Glutamatergic neuron (in vitro differentiated cells): ENCODE results near the gene UTS2. TPM values are rescaled to one million over a fixed set of nuclear protein-coding genes. Genes with fewer than 3 reads are reported as not detected.
A peak's percentile ranks its signal among the peaks of the same experiment; 100 is the strongest.

Experiments
- DNase-seq: peaks from one replicate; pipeline ENCODE4 v3.0.0; 2022
- H3K27ac Mint-ChIP-seq: one replicate; pipeline ENCODE4 v1.8.0; 2020; ENCODE audit warnings: mild to moderate bottlenecking, mixed read lengths, inconsistent platforms; ENCODE audit not compliant: unreplicated experiment
- H3K27me3 Mint-ChIP-seq: one replicate; pipeline ENCODE4 v1.8.0; 2020; ENCODE audit warnings: mild to moderate bottlenecking, moderate library complexity, mixed read lengths, inconsistent platforms; ENCODE audit not compliant: unreplicated experiment
- H3K36me3 Mint-ChIP-seq: one replicate; pipeline ENCODE4 v1.8.0; 2020; ENCODE audit warnings: mild to moderate bottlenecking, mixed read lengths, inconsistent platforms; ENCODE audit not compliant: unreplicated experiment
- H3K4me1 Mint-ChIP-seq: one replicate; pipeline ENCODE4 v1.8.0; 2020; ENCODE audit warnings: mild to moderate bottlenecking, low read depth, mixed read lengths, inconsistent platforms; ENCODE audit not compliant: unreplicated experiment
- H3K4me3 Mint-ChIP-seq: one replicate; pipeline ENCODE4 v1.8.0; 2020; ENCODE audit warnings: mild to moderate bottlenecking, mixed read lengths, inconsistent platforms; ENCODE audit not compliant: unreplicated experiment
- H3K9me3 Mint-ChIP-seq: one replicate; pipeline ENCODE4 v1.8.0; 2020; ENCODE audit warnings: mild to moderate bottlenecking, moderate library complexity, mixed read lengths, inconsistent platforms; ENCODE audit not compliant: unreplicated experiment
- total RNA-seq: library from RNA; stranded (reverse); fragmentation: NEBNext Ultra II Directional; extraction: Animal tissue kit (Norgen Biotek cat#: 25700); gene quantifications from one replicate; pipeline ENCODE4 v1.2.1, GENCODE V29; 2021; ENCODE audit not compliant: unreplicated experiment
- TF ChIP-seq, protein P1 (sequence below): fragments of 200-600 bp; sonication (generic); IDR thresholded peaks from one replicate; pipeline ENCODE4 v1.5.0; 2021; ENCODE audit not compliant: partially characterized antibody, unreplicated experiment

The UTS2 gene
- total RNA-seq, 1 donor from 2014 or later = not detected

DNA sequence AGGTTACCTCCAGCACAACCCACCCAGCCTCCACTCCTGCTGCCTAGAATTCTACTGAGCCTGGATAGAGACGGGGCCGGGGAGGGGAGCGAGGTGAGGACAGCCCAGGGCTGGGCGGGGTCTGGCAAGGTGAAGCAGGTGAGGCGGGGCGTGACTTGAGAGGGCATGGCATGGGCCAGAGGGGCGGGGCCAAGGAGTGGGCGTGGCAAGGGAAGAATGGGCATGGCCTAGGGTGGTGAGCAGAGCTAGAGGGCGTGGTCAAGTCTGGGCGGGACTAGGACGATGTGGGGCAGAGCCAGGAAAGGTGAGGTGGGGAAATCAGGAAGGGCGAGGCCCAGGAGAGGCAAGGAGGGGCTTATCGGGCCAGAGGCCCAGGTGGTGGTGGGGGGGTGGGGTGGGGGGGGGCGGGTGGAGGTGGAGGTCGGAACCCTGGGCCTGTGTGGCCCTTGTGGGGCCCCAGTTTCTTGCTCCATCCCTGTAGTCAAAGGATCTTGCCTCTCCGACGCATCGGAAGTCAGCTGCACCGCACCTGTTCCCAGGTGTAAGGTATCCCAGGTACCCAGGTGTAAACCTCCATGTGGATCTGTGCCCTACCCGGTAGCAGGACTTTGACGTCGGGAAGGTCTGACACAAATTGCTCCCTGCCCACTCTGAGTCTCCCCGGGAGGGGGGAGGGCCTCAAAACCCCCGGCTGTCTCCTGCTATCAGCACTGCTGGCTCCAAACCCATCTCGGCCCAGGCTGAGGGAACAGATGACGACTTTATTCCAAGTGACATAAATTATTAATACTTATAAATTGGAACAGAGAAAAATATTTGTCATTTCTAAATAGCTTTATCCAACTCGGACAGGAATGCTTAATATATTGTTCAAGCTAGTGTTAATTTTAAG lies 32.9 kb upstream of the UTS2 start:
- Mint-ChIP-seq H3K36me3 (no peaks in the 10 kb centered on the region), H3K27ac (no peak overlapping the region)
- TF ChIP-seq, protein P1, sequence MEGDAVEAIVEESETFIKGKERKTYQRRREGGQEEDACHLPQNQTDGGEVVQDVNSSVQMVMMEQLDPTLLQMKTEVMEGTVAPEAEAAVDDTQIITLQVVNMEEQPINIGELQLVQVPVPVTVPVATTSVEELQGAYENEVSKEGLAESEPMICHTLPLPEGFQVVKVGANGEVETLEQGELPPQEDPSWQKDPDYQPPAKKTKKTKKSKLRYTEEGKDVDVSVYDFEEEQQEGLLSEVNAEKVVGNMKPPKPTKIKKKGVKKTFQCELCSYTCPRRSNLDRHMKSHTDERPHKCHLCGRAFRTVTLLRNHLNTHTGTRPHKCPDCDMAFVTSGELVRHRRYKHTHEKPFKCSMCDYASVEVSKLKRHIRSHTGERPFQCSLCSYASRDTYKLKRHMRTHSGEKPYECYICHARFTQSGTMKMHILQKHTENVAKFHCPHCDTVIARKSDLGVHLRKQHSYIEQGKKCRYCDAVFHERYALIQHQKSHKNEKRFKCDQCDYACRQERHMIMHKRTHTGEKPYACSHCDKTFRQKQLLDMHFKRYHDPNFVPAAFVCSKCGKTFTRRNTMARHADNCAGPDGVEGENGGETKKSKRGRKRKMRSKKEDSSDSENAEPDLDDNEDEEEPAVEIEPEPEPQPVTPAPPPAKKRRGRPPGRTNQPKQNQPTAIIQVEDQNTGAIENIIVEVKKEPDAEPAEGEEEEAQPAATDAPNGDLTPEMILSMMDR = no peak

DNA sequence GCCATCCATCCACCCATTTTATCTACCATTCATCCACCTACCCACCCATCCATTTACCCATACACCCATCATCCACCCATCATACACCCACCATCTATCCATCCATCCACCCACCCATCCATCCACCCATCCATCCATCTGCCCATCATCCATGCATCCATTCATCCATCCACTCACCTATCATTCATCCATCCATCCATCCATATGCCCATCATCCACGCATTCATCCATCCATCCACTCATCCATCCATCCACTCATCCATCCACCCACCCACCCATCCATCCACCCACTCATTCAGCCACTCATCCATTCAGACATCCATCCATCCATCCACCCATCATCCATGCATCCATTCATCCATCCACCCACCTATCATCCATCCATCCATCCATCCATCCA lies 31.9 kb upstream of the UTS2 start:
- TF ChIP-seq, protein P1 = no peak
- no peak overlapping the region for H3K4me3 Mint-ChIP-seq
- H3K27ac Mint-ChIP-seq = no peak overlapping the region
- no peaks in the 10 kb centered on the region for H3K36me3 Mint-ChIP-seq
- no peak for DNase-seq
- peaks cover 2% of the 10 kb centered on the region for H3K27me3 Mint-ChIP-seq
- H3K4me1 Mint-ChIP-seq = no peaks in the 10 kb centered on the region
- H3K9me3 Mint-ChIP-seq = no peaks in the 10 kb centered on the region

More for the DNA sequence above, 32.9 kb upstream of the UTS2 start:
- DNase-seq = peak; percentile 30
- H3K9me3 Mint-ChIP-seq = no peaks in the 10 kb centered on the region
- peaks cover 2% of the 10 kb centered on the region for H3K27me3 Mint-ChIP-seq
- H3K4me1 Mint-ChIP-seq = no peaks in the 10 kb centered on the region
- H3K4me3 Mint-ChIP-seq = no peak overlapping the region

DNA sequence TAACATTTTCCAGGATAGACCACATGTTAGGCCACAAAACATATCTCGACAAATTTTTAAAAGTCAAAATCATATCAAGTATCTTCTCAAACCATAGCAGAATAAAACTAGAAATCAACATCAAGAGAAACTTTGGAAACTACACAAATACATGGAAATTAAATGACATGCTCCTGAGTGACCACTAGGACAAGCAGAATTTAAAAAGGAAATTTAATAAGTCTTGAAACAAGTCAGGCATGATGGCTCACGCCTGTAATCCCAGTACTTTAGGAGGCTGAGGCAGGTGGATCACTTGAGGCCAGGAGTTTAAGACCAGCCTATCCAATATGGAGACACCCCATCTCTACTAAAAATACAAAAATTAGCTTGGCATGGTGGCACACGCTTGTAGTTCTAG lies 26.4 kb upstream of the UTS2 start:
- peaks cover 2% of the 10 kb centered on the region for H3K9me3 Mint-ChIP-seq
- DNase-seq = no peak
- no peaks in the 10 kb centered on the region for H3K4me1 Mint-ChIP-seq
- H3K27me3 Mint-ChIP-seq = no peaks in the 10 kb centered on the region
- H3K36me3 Mint-ChIP-seq = peaks cover 6% of the 10 kb centered on the region
- no peak overlapping the region for H3K4me3 Mint-ChIP-seq
- TF ChIP-seq, protein P1 = peak; percentile 26
- no peak overlapping the region for H3K27ac Mint-ChIP-seq

DNA sequence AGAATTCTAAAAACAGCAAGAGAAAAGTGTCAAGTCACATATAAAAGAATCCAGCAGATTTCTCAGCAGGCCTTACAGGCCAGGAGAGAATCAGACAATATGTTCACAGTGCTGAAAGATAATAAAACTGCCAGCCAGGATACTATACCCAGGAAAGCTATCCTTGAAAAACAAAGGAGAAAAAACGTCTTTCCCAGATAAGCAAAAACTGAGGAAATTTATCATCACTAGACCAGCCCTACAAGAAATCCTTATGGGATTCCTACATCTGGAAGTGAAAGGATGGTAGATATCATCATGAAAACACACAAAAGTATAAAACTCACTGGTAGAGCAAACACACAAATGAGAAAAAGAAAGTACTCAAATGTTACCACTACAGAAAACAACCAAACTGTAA lies 25.2 kb upstream of the UTS2 start:
- Mint-ChIP-seq H3K4me3 (no peak overlapping the region), H3K9me3 (peaks cover 2% of the 10 kb centered on the region), H3K27me3 (no peaks in the 10 kb centered on the region), H3K4me1 (no peaks in the 10 kb centered on the region), H3K36me3 (peaks cover 6% of the 10 kb centered on the region), H3K27ac (no peak overlapping the region)
- no peak for DNase-seq
- TF ChIP-seq, protein P1 = no peak
